HG03565 (cell line): ENCODE measurements around the gene MGAT5.
"Not testable (repeated sequence)": the region's sequence is repeated elsewhere in the genome, so short reads cannot be mapped to it uniquely, and the experiment has no call there.

Experiments
- ATAC-seq: cut with Tn5 transposase; IDR thresholded peaks from one replicate; pipeline ENCODE4 v1.9.1; 2021; ENCODE audit warnings: mild to moderate bottlenecking, moderate library complexity; ENCODE audit not compliant: unreplicated experiment

MGAT5 gene

GRCh38 chr2:134276381-134277172 is 22.7 kb downstream of the MGAT5 start:
- ATAC-seq: no peak

GRCh38 chr2:134277223-134277622 is 23.4 kb downstream of the MGAT5 start:
- ATAC-seq: no peak

GRCh38 chr2:134278553-134278952 is 24.7 kb downstream of the MGAT5 start:
- no peak for ATAC-seq

- ATAC-seq: no peak
Measured at GRCh38 chr2:134279417-134279816, 25.5 kb downstream of the MGAT5 start.

- no peak for ATAC-seq
Measured at GRCh38 chr2:134280231-134280630, 26.4 kb downstream of the MGAT5 start.

- no peak for ATAC-seq
Measured at GRCh38 chr2:134280726-134281125, 26.9 kb downstream of the MGAT5 start.

GRCh38 chr2:134281815-134282419 is 28.0 kb downstream of the MGAT5 start:
- ATAC-seq: no peak

GRCh38 chr2:134282629-134283400 is 28.9 kb downstream of the MGAT5 start:
- ATAC-seq: peak; percentile 91

GRCh38 chr2:134283661-134284060 is 29.8 kb downstream of the MGAT5 start:
- ATAC-seq: no peak

GRCh38 chr2:134284119-134284670 is 30.3 kb downstream of the MGAT5 start:
- ATAC-seq: no peak

- ATAC-seq: peak; percentile 28
Measured at GRCh38 chr2:134287323-134287722, 33.5 kb downstream of the MGAT5 start.

GRCh38 chr2:134288814-134289213 is 34.9 kb downstream of the MGAT5 start:
- no peak for ATAC-seq

- ATAC-seq: no peak
Measured at GRCh38 chr2:134289225-134289624, 35.4 kb downstream of the MGAT5 start.

GRCh38 chr2:134290358-134290757 is 36.5 kb downstream of the MGAT5 start:
- peak; percentile 63 for ATAC-seq

- ATAC-seq: no peak
Measured at GRCh38 chr2:134292514-134292913, 38.6 kb downstream of the MGAT5 start.

GRCh38 chr2:134293719-134294537 is 40.1 kb downstream of the MGAT5 start:
- no peak for ATAC-seq

GRCh38 chr2:134294598-134294997 is 40.7 kb downstream of the MGAT5 start:
- not testable (repeated sequence) for ATAC-seq

- ATAC-seq: no peak
Measured at GRCh38 chr2:134295441-134295840, 41.6 kb downstream of the MGAT5 start.

- no peak for ATAC-seq
Measured at GRCh38 chr2:134296301-134296700, 42.4 kb downstream of the MGAT5 start.

GRCh38 chr2:134299334-134299733 is 45.5 kb downstream of the MGAT5 start:
- ATAC-seq: no peak

- no peak for ATAC-seq
Measured at GRCh38 chr2:134300585-134300984, 46.7 kb downstream of the MGAT5 start.
